NCI-H2227 (cell line): ENCODE data around the gene TRIP6.
A peak's percentile ranks its signal among the peaks of the same experiment; 100 is the strongest.

Experiments
- DNase-seq: peaks from one replicate; lab custom pipeline; 2025; ENCODE audit not compliant: unreplicated experiment; lab: John Stamatoyannopoulos, UW

TRIP6 gene

DNA sequence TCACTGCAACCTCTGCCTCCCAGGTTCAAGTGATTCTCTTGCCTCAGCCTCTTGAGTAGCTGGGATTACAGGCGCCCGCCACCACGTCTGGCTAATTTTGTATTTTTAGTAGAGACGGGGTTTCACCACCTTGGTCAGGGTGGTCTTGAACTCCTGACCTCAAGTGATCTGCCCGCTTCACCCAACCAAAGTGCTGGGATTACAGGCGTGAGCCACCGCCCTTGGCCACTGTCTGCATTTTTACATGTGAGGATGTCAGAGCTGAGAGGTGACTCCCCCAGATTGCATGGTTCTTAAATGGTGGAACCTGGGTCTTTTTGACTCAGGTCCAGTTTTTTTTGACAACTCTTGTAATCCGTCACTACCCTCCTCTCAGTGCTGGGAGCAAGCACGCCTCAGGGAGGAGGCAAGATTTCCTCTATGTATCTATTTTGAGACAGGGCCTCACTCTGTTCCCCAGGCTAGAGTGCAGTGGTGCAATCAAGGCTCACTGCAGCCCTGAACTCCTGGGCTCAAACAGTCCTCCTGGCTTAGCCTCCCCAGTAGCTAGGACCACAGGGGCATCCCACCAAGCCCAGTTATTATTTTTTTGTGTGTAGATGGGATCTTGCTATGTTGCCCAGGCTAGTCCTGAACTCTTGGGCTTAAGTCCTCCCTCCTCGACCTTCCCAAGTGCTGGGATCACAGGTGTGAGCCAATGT lies 6.6 kb downstream of the TRIP6 start:
- no peak for DNase-seq

DNA sequence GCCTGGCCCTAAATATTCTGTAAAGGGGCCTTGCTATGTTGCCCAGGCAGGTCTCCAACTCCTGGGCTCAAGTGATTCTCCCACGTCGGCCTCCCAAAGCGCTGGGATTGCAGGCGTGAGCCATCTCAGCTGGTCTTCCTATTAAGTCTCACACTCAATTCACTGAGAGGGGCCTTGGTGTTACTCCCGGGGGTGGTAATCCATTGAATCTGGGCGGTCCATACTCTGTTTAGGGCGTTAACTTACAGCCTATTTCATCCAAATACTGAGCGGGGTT lies 7.1 kb downstream of the TRIP6 start:
- no peak for DNase-seq

DNA sequence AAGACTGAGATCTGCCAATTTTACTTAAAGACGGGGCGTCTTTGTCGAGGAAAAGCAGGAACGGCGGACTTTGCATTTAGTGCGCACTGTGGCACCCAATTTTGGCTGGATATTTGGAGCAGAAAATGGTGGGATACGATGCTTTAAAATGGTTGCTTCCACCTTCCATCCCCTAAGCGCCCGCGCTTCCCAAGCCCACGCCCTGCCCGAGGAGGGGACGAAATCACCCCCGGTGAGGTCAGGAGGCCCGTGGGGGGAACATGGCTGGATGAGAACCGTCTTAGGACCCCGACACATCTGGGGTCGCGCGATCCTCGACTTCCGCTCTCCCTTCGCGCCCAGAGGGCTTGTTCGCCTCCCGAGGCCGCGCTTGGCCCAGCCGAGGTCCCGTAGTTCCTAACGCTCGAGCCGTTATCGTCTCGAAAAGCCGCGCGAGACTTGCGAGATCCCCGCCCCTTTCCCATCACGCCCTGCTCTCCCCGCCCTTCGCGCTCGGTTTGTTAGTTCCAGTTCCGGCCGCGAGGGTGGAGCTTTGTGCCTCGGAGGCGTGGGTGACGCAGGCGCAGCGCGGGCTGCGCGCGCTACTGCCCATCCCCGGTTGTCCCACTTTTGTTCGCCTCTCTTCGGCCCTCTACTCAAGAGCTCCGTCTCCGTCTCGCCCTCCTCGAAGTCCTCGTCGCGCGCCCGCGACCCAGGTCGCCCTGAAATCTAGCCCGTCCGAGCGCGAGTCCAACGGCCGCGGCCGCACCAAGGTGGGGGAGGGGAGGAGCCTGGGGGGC lies 7.6 kb downstream of the TRIP6 start, which contains the start of gene SRRT:
SRRT (plus strand) TSS at position 527 of the 779 bp plus-strand sequence. CDS start 488 bp downstream, outside the sequence.
- DNase-seq = peak; percentile 100

DNA sequence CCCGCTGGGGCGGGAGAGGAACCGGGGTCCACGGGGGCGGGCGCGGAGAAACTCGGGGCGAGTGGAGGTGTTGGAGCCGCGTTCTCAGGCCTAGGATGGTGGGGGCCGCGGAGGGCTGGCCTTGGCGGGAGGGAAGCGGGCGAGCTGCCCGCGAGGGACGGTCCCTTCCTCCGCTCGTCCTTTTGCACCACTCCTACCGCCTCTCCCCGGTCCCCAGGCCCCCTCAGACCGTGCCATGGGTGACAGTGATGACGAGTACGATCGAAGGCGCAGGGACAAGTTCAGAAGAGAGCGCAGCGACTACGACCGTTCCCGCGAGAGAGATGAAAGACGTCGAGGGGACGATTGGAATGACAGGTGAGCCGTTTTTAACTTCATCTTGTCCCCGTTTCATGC lies 8.2 kb downstream of the TRIP6 start:
- DNase-seq = peak; percentile 61

DNA sequence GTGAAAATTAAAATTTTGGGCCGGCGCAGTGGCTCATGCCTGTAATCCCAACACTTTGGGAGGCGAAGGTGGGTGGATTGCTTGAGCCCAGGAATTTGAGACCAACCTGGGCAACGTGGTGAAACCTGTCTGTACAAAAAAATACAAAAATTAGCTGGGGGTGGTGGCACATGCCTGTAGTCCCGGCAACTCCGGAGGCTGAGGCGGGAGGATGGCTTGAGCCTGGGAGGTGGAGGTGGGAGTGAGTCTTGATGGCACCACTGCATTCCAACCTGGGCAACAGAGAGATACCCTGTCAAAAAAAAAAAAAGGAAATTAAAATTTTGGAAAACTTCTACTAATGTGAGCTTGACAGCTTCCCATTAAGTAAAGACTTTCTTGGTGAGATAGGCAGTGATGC lies 10.8 kb downstream of the TRIP6 start:
- no peak for DNase-seq

DNA sequence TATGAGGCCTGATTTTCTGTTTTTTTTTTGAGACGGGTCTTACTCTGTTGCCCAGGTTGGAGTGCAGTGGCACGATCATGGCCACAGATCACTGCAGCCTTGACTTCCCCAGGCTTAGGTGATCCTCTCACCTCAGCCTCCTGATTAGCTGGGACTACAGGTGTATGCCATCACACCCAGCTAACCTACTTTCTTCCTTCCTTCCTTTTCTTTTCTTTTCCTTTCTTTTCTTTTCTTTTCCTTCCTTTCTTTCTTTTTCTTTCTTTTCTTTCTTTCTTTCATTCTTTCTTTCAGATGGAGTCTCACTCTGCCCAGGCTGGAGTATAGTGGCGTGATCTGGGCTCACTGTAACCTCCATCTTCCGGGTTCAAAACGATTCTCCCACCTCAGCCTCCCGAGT lies 11.5 kb downstream of the TRIP6 start:
- DNase-seq = no peak

DNA sequence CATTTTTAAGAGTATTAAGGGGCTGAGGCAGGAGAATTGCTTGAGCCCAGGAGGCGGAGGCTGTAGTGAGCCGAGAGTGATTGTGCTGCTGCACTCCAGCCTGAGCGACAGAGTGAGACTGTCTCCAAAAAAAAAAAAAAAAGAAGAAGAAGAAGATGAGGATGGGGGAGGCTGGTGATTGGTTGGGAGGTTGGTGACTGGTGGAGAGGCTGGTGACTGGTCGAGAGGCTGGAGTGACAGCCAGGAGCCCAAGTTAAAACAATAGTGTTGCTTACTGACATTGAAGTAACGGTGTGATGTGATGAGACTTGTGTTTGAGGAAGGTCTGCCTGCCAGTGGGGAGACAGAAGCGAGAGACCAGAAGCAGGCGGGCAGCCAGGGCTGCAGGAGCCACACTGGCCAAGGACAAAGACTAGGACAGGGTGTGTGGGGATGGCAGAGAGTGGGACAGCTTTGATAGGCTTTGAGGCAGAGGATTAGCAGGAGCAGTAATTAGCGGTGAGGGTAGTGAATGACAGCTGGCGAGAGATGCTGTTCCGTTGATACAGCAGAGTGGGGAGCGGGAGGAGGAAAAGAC lies 12.6 kb downstream of the TRIP6 start:
- DNase-seq = no peak

DNA sequence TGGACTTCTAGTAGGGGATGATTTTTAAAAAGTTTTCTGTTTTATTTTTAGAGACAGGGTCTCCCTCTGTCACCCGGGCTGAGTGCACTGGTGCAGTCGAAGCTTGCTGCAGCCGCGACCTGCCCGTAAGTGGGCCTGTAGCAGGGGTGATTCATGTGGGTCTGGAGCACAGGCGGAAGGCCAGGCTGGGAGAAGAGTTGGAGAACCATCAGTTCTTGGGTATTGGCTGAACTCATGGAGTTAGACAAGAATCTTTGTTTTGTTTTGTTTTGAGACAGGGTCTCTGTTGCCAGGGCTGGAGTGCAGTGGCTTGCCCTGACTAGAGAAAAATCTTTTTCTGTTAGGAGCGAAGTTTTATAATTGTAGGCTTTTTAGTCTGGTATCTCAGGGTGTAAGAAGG lies 13.5 kb downstream of the TRIP6 start:
- DNase-seq = no peak

DNA sequence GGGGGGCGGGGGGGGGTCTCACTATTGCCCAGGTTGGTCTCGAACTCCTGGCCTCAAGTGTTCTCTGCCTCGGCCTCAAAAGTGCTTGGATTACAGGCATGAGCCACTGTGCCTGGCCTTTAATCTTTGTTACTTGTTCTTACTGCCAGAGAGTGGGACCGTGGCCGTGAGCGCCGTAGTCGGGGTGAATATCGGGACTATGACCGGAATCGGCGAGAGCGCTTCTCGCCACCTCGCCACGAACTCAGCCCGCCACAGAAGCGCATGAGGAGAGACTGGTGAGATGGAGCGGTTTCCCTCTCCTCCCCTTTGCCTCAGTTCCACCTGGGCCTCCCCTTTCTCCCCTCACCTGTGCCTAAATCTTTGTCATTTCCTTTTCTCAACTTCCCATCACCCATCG lies 13.9 kb downstream of the TRIP6 start:
- no peak for DNase-seq

DNA sequence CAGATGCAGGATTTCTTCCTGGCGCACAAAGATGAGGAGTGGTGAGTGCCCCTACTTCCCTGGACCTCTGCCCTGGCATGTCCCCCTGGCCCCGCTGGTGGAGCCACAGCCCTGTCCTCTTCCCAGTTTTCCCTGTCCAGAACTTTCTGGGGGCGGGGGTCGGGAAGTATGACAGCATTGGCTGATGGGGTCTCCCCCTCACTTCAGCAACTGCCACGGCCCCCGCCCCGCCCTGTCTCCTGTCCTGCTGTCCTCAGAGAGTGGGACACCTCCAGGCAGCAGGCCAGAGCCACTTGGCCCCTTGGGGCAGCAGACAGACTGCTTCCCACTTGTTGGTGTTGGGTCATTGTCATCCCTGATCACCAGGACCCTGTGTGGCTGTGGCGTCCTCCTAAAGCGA lies 15.0 kb downstream of the TRIP6 start:
- no peak for DNase-seq

DNA sequence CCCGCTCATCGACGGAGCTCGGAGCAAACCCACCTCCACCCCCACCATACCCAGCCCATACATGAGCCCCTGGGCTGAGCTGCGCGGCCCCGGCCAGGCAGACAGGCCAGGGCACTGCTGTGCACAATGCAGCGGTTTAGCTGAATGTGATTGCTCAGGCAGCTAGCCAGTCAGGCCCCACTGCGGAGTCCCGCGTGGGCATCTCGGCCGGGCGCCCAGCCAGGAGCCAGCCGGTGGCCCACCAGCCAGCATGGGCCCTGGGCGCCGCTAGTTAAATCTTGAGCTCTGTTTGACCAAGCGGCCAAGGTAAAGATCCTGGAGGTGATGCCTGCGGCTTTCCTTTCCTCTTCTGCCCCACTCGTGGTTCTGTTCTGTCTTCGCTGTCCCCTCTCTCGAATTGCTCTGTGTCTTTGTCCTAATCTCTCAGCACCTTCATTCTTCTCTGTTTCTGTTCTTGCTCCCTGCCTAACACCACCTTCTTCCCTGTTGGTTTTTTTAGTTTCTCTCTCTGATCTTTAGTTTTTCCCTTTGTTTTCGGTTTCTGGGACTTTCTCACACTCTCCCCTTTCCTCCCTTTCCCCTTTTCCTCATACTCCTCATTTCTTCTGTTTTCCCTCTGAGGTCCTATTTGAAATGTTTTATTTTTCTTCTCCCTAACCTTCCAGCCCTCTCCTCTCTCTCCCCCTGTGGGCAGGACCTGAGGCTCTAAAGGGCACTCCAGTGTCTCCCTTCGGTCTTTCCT lies 15.8 kb downstream of the TRIP6 start:
- no peak for DNase-seq

DNA sequence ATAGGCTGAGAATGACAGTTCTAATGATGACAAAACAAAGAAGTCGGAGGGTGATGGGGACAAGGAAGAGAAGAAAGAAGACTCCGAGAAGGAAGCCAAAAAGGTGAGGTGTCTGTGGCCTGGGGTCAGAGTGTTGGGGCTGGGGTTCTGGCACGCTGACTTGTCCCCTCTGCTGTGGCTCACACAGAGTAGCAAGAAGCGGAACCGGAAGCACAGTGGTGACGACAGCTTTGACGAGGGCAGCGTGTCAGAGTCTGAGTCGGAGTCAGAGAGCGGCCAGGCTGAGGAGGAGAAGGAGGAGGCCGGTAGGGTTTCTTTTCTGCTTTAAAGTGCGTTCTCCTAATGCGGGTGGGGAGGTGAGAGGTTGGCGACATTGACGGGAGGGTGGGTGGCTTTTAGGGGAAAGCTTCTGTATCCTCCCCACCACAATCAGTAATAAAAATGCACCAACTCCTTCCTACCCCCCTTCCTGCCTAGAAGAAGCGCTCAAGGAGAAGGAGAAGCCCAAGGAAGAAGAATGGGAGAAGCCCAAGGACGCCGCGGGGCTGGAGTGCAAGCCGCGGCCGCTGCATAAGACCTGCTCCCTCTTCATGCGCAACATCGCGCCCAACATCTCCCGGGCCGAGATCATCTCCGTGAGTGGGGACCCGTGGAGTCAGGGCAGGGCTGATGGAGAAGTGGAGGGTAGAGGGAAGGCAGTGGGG lies 17.7 kb downstream of the TRIP6 start:
- no peak for DNase-seq

DNA sequence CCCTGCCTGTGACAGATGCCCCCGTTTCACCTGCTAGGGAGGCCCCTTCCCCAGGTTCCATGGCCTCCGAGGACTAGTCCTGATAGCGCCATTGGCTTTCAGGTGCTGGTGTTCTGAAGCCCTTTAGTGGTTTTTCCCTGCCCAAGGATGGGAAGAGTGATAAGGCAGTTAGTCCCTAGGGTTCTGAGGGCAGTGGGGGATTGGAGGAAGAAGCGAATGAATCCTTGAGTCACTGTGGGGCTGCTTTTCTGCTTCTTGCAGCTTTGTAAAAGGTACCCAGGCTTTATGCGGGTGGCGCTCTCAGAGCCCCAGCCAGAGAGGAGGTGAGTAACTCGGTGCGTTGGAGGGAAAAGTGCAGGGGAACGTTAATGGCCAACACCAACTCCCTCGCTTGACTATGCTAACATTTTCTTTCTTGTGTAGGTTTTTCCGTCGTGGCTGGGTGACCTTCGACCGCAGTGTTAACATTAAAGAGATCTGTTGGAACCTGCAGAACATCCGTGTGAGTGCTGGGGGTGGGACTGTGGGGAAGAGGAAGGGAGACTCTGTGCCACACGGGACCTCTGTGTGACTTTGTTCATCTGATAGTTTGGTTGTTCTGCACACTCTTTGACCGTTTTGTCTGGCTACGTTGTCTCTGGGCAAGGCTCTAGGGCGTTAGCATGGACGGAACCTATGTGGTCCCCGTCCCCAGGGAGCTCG lies 18.4 kb downstream of the TRIP6 start:
- no peak for DNase-seq

DNA sequence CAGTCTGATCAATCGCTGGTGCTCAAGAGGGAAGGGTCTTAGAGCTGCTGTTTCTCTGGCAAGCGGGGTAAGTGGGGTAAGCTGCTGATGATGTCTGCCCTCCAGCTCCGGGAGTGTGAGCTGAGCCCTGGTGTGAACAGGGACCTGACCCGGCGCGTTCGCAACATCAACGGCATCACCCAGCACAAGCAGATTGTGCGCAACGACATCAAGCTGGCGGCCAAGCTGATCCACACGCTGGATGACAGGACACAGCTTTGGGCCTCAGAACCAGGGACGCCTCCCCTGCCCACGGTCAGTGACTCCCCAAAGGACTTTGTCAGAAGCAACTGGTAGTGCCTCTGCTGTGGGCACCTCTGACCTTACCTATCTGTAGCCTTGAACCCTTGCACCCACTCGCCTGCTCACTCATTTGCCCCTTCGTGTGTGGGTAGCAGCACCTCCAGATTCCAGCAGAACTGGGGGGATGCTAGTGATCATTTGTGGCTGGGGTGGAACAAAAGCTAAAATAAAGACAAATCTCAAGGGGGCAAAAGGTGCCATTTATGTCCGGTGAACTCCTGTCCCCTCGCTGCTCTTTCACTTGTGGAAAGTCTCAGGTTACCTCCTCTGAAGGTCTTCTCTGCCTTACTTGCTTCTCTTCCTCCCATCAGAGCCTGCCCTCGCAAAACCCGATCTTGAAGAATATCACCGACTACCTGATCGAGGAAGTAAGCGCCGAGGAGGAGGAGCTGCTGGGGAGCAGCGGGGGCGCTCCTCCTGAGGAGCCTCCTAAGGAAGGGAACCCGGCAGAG lies 19.2 kb downstream of the TRIP6 start:
- no peak for DNase-seq

DNA sequence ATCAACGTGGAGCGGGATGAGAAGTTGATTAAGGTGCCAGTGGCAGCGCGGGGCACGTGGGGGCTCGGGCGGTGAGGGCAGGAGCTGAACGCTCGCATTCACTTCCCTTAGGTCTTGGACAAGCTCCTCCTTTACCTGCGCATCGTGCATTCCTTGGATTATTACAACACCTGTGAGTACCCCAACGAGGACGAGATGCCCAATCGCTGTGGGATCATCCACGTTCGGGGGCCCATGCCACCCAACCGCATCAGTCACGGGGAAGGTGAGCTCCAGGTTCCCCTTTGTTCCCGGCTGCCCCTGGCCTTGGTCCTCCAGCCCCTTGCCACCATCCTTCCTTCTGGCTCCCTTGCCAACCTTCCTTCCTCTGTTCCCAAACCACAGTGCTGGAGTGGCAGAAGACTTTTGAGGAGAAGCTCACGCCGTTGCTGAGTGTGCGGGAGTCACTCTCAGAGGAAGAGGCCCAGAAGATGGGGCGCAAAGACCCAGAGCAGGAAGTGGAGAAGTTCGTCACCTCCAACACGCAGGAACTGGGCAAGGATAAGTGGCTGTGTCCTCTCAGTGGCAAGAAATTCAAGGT lies 19.8 kb downstream of the TRIP6 start:
- no peak for DNase-seq

DNA sequence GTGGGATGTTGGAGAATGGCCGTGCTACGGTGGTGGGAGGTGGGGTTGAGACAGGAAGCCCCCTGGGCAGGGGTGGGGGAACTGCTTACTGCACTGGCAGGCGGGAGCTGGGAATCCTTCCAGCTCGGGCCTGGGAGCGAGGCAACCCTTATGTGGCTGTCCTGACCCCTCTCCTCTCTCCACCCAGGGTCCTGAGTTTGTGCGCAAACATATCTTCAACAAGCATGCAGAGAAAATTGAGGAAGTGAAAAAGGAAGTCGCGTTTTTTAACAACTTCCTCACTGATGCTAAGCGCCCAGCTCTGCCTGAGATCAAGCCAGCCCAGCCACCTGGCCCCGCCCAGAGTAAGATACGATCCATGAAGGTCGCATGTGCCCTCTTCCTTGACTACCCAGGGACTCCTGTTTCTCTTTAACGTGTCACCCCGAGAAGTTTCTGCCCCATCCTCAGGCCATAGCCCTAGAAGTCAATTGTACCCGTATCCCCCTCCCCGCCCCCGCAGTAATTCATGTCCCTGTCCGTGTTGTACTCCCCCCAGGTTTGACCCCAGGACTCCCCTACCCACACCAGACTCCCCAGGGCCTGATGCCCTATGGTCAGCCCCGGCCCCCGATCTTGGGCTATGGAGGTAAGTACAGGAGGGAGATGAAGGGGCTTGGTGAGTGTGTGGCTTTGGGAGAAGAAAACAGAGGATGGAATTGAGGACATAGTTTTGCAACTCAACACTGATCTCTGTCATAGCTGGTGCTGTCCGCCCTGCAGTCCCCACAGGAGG lies 20.5 kb downstream of the TRIP6 start:
- no peak for DNase-seq

DNA sequence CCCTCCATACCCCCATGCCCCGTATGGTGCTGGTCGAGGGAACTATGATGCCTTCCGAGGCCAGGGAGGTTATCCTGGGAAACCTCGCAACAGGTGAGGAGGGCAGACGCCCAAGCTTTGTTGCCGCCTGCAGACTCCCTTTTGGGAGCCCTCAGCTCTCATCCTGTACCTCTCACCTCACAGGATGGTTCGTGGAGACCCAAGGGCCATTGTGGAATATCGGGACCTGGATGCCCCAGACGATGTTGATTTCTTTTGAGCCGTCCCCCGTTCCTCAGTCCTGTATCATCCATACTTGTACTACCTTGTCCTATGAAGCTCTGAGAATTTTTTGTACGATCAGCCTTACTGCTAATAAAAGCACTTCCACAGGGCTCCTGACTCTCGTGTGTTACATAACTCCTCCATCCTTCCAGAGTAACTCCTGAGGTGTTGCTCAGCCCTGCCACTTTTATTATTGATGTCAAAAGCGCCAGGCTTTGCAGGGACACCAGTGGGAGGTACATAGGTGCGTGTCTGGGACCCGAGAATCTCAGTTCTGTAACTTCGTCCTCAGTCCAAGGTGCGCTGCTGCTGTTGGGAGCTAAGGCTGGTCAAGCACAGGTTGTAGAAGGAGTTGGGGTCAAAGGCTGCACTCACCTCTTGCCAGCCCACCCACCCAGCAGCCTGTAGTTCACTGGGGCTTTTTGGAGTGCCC lies 21.3 kb downstream of the TRIP6 start:
- no peak for DNase-seq
